Neural progenitor cell (in vitro differentiated cells): ENCODE data around the gene SLC51A.
"Not testable (repeated sequence)": the region's sequence is repeated elsewhere in the genome, so short reads cannot be mapped to it uniquely, and the experiment has no call there.

Experiments used
- EZH2 ChIP-seq: fragments of 200-600 bp; sonication (generic); IDR thresholded peaks from 2 replicates; pipeline ENCODE4 v1.6.1; 2017; ENCODE audit warnings: antibody characterized with exemption, mild to moderate bottlenecking, moderate library complexity
- TF ChIP-seq, protein P1 (sequence below): fragments of 200-600 bp; sonication (generic); IDR thresholded peaks from 2 replicates; pipeline ENCODE4 v1.5.1; 2017; ENCODE audit warnings: antibody characterized with exemption, mild to moderate bottlenecking

DNA sequence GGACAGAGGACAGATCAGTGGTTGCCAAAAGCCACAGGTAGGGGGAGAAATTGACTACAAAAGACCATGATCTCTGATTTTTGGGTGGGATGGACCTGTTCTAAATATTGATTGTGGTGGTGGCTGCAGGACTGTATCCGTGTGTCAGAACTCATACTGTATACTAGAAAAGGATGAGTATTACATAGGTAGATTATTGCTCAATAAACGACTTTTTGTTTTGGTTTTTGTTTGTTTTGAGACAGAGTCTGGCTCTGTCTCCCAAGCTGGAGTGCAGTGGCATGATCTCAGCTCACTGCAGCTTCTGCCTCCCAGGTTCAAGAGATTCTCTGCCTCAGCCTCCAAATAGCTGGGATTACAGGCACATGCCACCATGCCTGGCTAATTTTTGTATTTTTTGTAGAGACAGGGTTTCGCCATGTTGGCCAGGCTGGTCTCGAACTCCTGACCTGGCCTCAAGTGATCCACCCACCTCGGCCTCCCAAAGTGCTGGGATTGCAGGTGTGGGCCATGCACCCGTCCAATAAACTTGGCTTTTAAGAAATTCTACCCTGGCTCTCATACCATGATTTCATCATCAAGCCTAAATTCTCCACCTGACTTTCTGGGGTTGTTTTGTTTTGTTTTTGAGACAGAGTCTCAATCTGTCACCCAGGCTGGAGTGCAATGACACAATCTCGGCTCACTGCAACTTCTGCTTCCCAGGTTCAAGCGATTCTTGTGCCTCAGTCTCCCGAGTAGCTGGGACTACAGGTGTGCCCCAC, 10.7 kb upstream of the SLC51A start:
- TF ChIP-seq, protein P1, sequence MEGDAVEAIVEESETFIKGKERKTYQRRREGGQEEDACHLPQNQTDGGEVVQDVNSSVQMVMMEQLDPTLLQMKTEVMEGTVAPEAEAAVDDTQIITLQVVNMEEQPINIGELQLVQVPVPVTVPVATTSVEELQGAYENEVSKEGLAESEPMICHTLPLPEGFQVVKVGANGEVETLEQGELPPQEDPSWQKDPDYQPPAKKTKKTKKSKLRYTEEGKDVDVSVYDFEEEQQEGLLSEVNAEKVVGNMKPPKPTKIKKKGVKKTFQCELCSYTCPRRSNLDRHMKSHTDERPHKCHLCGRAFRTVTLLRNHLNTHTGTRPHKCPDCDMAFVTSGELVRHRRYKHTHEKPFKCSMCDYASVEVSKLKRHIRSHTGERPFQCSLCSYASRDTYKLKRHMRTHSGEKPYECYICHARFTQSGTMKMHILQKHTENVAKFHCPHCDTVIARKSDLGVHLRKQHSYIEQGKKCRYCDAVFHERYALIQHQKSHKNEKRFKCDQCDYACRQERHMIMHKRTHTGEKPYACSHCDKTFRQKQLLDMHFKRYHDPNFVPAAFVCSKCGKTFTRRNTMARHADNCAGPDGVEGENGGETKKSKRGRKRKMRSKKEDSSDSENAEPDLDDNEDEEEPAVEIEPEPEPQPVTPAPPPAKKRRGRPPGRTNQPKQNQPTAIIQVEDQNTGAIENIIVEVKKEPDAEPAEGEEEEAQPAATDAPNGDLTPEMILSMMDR, result peak; percentile 4
- not testable (repeated sequence) for TF ChIP-seq EZH2
